Measurements from ENCODE around the gene HS6ST1. TPM values are rescaled to one million over a fixed set of nuclear protein-coding genes. Genes with fewer than 3 reads are reported as not detected.

The HS6ST1 gene
- total and polyA plus RNA-seq, 7 donors, result 12.0 to 27.4 (median 17.1) TPM

GRCh38 chr2:128342550-128342949, 23.9 kb upstream of the HS6ST1 start:
- intact Hi-C loops (cut with DNase I), result no loop called here
- H3K4me3 ChIP-seq, result no peak overlapping the region
- TF ChIP-seq POLR2A (IDR thresholded peaks at IDR 0.05) (no peak), POLR2AphosphoS5 (IDR thresholded peaks at IDR 0.05) (no peak), EP300 (IDR thresholded peaks at IDR 0.05) (no peak)
- TF ChIP-seq, protein P1, sequence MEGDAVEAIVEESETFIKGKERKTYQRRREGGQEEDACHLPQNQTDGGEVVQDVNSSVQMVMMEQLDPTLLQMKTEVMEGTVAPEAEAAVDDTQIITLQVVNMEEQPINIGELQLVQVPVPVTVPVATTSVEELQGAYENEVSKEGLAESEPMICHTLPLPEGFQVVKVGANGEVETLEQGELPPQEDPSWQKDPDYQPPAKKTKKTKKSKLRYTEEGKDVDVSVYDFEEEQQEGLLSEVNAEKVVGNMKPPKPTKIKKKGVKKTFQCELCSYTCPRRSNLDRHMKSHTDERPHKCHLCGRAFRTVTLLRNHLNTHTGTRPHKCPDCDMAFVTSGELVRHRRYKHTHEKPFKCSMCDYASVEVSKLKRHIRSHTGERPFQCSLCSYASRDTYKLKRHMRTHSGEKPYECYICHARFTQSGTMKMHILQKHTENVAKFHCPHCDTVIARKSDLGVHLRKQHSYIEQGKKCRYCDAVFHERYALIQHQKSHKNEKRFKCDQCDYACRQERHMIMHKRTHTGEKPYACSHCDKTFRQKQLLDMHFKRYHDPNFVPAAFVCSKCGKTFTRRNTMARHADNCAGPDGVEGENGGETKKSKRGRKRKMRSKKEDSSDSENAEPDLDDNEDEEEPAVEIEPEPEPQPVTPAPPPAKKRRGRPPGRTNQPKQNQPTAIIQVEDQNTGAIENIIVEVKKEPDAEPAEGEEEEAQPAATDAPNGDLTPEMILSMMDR (IDR thresholded peaks at IDR 0.05), result no peak
- DNase-seq, result no peak
- H3K4me1 ChIP-seq, result peaks cover 0 to 9% (median 9%) of the 10 kb centered on the region in 4 donors
- peaks cover 0 to 2% (median 0%) of the 10 kb centered on the region in 4 donors for H3K9me3 ChIP-seq
- H3K27ac ChIP-seq, result no peak overlapping the region
- H3K36me3 ChIP-seq, result no peaks in the 10 kb centered on the region
- WGBS, 2 donors, result 74 to 75% methylated on average over 3 of the region's 3 CpGs
- H3K27me3 ChIP-seq, result no peaks in the 10 kb centered on the region

DNA sequence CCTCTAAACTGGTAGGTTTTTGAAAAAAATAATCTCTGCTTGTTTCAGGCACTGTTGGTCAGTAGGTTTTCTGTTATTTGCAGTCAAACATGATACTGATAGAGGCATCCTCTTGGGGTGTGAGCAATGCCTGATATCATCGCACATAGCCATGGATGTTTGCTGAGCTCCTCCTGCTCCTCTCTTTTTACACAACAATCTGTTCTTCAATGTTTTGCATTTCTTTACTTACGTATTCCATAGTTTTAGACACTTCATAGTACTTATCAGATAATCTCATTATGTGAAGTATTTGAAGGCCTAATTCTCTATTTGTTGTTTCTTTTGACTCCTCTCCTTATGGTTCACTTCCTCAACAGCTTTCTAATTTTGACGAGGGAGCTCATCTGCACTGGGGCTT, 23.0 kb upstream of the HS6ST1 start:
- intact Hi-C loops (cut with DNase I), result no loop called here
- no peaks in the 10 kb centered on the region for H3K36me3 ChIP-seq
- no peaks in the 10 kb centered on the region for H3K27me3 ChIP-seq
- no peak overlapping the region for H3K27ac ChIP-seq
- no peak for DNase-seq
- H3K4me1 ChIP-seq, result peaks cover 0 to under 1% (median under 1%) of the 10 kb centered on the region in 4 donors
- peaks cover 0 to 2% (median 0%) of the 10 kb centered on the region in 4 donors for H3K9me3 ChIP-seq
- WGBS, 2 donors, result 89 to 91% methylated on average over 3 of the region's 3 CpGs
- TF ChIP-seq EP300 (IDR thresholded peaks at IDR 0.05) (no peak), POLR2AphosphoS5 (IDR thresholded peaks at IDR 0.05) (no peak), POLR2A (IDR thresholded peaks at IDR 0.05) (no peak)
- TF ChIP-seq, protein P1 (IDR thresholded peaks at IDR 0.05), result no peak
- H3K4me3 ChIP-seq, result no peak overlapping the region

DNA sequence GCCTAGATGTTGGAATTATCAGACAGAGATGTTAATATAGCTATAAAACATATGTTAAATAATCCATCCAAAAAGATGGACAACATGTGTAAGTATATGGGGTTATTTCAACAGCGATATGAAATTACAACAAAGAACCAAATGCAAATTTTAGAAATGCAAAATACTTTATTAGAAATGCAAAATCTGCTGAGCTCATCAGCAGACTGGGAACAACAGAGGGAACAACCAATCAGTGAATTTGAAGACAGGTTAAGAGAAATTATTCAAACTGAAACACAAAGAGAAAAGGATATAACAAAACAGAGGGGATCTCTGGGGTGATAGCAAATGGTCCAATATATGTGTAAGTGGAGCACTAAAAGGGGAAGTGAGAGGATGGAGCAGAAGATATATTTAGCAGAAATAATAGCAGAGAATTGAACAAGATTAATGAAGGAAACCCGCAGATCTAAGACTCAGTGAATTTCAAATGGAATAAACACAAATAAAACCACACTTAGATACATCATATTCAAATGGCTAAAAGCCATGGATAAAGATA, 13.5 kb upstream of the HS6ST1 start:
- TF ChIP-seq EP300 (IDR thresholded peaks at IDR 0.05) (no peak), POLR2AphosphoS5 (IDR thresholded peaks at IDR 0.05) (no peak), POLR2A (IDR thresholded peaks at IDR 0.05) (no peak)
- TF ChIP-seq, protein P1 (IDR thresholded peaks at IDR 0.05), result no peak
- Histone ChIP-seq H3K27me3 (no peaks in the 10 kb centered on the region), H3K4me1 (no peaks in the 10 kb centered on the region), H3K4me3 (no peak overlapping the region), H3K36me3 (no peaks in the 10 kb centered on the region), H3K27ac (no peak overlapping the region), H3K9me3 (peaks cover 0 to 3% (median 2%) of the 10 kb centered on the region in 4 donors)
- 91 to 97% methylated on average over 2 of the region's 2 CpGs for WGBS, 2 donors
- intact Hi-C loops (cut with DNase I), result no loop called here
- no peak for DNase-seq

DNA sequence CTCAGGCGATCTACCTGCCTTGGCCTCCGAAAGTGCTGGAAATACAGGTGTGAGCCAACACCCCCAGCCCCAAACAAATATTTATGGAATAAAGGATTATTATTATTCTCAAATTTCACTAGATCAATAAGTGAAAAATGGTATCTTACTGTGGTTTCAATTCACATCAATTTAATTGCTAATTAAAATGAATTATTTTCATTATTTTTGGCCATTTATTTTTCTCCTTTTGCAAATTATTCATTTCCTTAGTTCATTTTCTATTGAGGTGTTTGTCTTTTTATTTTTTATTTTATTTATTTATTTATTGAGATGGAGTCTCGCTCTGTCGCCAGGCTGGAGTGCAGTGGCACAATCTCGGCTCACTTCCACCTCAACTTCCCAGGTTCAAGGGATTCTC, 11.9 kb upstream of the HS6ST1 start:
- 96 to 97% methylated on average over 5 of the region's 5 CpGs for WGBS, 2 donors
- H3K4me3 ChIP-seq, result no peak overlapping the region
- peaks cover 0 to 3% (median 0%) of the 10 kb centered on the region in 4 donors for H3K9me3 ChIP-seq
- TF ChIP-seq, protein P1 (IDR thresholded peaks at IDR 0.05), result no peak
- no peak for TF ChIP-seq EP300 (IDR thresholded peaks at IDR 0.05)
- no peak for TF ChIP-seq POLR2AphosphoS5 (IDR thresholded peaks at IDR 0.05)
- TF ChIP-seq POLR2A (IDR thresholded peaks at IDR 0.05), result no peak
- no peak for DNase-seq
- intact Hi-C loops (cut with DNase I), result no loop called here
- no peaks in the 10 kb centered on the region for H3K36me3 ChIP-seq
- H3K27ac ChIP-seq, result no peak overlapping the region
- H3K27me3 ChIP-seq, result no peaks in the 10 kb centered on the region
- peaks cover 0 to 10% (median 5%) of the 10 kb centered on the region in 4 donors for H3K4me1 ChIP-seq

GRCh38 chr2:128329607-128330006, 10.9 kb upstream of the HS6ST1 start:
- DNase-seq, result no peak
- H3K4me3 ChIP-seq, result no peak overlapping the region
- H3K27me3 ChIP-seq, result no peaks in the 10 kb centered on the region
- H3K4me1 ChIP-seq, result peaks cover 0 to 19% (median 10%) of the 10 kb centered on the region in 4 donors
- TF ChIP-seq EP300 (IDR thresholded peaks at IDR 0.05) (no peak), POLR2AphosphoS5 (IDR thresholded peaks at IDR 0.05) (no peak), POLR2A (IDR thresholded peaks at IDR 0.05) (no peak)
- TF ChIP-seq, protein P1 (IDR thresholded peaks at IDR 0.05), result no peak
- 90 to 91% methylated on average over 6 of the region's 6 CpGs for WGBS, 2 donors
- intact Hi-C loops (cut with DNase I), result loop anchor here (10.0 kb wide), 1 partner anchor 1545 kb away; no protein-coding TSS in a partner anchor
- no peaks in the 10 kb centered on the region for H3K36me3 ChIP-seq
- no peak overlapping the region for H3K27ac ChIP-seq
- peaks cover 0 to 3% (median 0%) of the 10 kb centered on the region in 4 donors for H3K9me3 ChIP-seq
